Measurements from ENCODE around the gene ALOX5.

Gene ALOX5

DNA sequence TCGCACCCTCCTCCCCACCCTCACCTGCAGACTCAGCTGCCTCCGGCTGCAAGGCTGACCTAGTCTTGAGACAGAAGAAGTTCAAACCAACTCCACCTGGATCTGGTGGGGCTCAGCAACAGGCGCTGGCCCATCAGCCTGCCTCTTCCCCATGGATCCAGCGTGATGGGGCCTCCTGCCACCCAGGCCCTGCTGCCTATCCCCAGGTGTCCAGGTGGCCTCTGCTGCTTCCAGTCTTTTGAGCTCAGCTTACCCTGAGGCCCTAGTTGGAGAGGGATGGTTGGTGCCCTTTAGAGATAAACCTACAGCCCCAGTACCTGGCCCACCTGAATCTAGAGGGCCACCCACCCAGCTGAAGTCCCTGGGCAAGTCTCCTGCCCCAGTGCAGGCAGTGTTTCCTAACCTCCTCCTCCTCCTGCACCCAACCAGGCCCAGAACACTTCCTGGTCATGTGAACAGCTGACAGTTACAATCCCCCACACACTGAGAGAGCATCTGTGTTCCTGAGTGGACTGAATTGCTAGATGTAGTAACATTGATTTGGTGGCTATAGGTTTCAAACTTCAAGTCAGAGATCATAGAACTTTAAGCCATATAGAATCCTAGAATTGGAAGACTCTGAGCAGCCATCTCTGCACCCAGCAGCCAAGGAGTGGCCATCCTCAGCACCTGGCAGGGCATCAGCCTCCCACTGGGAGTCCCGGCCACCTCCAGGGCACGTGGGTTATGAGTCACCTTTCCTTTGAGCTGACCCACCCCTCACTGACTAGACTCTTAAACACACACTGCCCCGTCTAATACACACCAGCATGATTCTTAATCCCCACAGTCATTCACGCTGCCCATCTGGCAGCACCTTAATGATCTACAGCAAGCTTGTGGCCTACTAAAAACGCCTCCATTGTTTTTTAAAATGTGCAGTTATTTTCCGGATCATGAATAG is 51.9 kb downstream of the ALOX5 start:
- DNase-seq, result no peak

DNA sequence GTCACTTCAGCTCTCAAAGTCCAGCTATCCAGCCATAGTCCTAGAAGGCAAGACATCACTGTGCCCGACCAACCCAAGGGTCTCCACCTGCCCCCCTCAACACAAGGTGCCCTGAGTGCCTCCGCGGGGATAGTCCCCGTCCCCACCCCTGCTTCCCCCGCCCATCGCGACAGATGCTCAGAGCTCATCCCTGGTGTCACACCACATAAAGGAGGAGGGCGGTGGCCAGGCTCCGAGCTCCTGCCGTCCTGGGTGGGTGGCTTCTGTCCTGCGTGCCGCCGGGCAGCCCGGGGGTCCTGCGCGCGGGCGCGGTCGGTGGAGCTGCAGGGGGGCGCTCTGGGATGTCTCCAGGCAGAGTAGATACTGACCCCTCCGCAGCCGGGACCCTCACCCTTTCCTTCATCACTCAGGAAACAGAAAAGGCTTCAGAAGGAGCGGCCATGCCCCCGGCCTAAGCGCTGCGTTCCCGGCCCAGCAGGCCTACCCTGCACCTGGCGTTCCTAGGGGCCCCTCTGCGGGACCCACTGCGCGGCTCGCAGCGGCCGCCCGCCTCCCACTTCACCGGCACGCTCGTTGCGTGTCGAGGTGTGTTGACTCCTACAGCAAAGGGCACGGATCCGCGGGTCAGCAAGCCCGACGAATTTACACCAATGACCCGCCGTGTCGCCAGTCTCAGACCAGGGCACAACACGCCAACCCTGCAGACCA is 53.4 kb downstream of the ALOX5 start:
- DNase-seq, result no peak

DNA sequence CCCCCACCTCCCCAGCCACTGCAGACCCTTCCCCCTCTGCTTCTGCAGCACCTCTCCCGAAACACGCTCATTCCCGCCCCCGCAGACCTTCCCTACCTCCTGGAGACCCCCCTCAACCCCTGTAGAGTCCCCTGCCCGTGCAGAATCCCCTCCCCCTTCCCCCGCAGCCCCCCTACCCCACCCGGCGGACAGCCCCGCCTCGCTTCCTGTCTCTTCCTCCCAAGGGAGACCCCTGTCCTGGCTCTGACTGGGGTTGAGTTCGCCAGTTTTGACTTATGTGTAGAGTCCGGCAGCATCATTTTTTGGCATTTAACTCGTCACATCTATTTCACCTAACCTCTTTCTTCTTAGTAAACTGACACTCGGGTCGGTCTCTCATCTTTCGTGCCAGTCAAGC is 54.0 kb downstream of the ALOX5 start:
- DNase-seq, result no peak

- no peak for DNase-seq
Measured at GRCh38 chr10:45428611-45429510, 54.8 kb downstream of the ALOX5 start.

GRCh38 chr10:45429790-45430189 is 55.8 kb downstream of the ALOX5 start:
- no peak for DNase-seq

DNA sequence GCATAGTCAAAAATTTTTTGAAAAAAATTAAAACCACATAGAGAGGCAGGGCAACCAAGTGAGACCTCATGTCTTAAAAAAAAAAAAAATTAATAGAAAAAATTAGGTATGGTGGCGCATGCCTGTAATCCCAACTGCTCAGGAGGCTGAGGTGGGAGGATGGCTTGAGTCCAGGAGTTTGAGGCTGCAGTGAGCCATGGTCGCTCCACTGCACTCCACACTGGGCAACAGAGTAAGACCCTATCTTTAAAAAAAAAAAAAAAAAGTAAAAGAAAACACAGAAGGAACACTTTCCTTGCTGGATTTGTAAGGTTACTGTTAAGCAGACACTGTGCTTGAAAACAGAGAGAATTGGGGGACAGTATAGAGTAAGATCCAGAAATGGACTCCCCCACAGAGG is 58.1 kb downstream of the ALOX5 start:
- DNase-seq, result no peak

GRCh38 chr10:45432700-45433472 is 58.9 kb downstream of the ALOX5 start:
- DNase-seq, result no peak

DNA sequence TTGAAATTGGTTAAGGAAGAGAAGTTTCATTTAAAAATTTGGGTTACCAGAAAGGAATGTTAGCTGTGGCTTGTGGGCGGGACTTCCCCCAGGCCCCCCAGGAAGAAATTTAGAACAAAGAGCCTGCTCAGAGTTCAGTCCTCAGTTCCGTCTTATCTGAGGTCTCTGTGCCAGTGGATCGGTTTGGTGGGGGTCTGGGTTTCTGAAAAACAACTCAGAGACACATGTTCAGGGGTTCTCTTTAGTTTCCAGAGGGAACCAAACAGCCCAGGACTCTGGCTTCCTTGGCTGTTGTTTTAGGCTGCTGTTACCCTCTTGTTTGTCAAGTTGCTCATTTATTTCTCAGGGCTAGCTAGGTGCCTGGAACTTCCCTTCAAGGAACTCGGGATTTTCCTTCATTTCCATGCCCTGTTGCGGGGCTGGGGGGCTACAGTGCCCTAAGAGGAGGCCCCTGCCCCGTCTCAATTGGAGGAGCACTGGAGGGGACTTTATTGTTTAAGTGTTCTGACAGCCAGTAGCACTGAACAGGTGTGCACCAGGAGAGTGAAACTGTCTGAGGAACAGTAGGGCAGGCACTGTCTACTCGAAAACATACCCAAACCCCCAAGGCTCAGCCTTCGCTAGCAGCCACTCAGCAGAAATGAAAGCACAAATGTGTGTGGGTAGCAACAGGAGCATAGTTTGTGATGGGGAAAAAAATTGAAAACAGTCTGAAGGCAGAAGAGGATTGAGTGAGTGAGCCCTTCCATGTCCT is 59.9 kb downstream of the ALOX5 start:
- no peak for DNase-seq

GRCh38 chr10:45437587-45438465 is 63.8 kb downstream of the ALOX5 start:
- DNase-seq, result no peak

DNA sequence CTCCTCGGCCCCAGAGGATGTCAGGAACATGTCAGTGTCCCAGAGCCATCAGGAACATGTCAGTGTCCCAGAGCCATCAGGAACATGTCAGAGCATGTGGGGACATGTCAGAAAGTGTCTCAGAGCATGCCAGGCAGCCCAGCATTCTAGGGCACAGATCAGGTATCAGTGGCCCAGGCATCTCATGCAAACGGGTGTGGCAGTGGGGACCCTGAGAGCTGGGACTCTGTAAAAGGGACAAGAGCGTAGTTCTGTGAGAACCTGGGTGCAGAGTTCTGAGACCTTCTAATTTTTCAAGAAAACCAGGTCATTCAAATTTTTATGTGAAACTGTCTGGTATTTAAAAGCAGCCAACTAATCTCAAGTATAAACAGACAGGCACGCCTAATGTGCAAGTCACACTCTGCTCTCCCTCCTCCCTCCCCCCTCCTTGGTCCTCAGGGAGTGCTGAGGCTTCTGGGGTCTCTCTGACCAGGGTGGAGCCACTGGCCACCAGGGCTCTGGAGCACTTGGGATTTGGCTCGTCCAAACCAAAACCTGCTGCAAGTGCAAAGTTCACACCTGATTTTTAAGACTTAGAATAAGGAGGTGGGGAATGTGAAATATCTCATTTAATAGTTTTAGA is 64.6 kb downstream of the ALOX5 start:
- DNase-seq, result no peak

GRCh38 chr10:45439365-45439764 is 65.3 kb downstream of the ALOX5 start:
- DNase-seq, result no peak

DNA sequence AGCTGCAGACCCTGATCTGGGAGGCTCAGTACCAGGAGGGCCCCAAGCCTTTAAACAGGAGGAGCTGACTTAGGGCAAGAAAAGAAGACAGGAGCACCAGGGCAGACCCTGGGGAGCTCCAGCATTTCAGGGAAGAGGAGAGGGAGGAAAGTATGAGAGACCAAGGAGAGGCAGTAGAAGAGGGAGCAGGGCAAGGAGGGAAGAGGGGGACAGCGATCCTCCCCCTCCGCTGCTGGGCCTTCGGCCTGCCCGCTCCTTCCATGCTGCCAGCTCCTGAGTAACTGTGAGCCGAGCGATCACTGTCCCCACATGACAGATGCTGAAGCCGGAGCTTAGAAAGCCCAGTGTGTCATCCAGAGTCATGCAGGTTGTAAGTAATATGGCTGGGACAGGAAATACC is 65.9 kb downstream of the ALOX5 start:
- no peak for DNase-seq

GRCh38 chr10:45440511-45441062 is 66.6 kb downstream of the ALOX5 start:
- DNase-seq, result no peak

GRCh38 chr10:45441239-45442190 is 67.5 kb downstream of the ALOX5 start:
- DNase-seq, result no peak

GRCh38 chr10:45442251-45442650 is 68.2 kb downstream of the ALOX5 start:
- DNase-seq, result no peak

- no peak for DNase-seq
Measured at GRCh38 chr10:45442662-45443061, 68.6 kb downstream of the ALOX5 start.

GRCh38 chr10:45443101-45444009 is 69.3 kb downstream of the ALOX5 start:
- no peak for DNase-seq
